GM21619 (cell line): ENCODE measurements around the gene CEBPZOS.
"Not testable (repeated sequence)": the region's sequence is repeated elsewhere in the genome, so short reads cannot be mapped to it uniquely, and the experiment has no call there.

Experiments used
- ATAC-seq: cut with Tn5 transposase; IDR thresholded peaks from one replicate; pipeline ENCODE4 v1.9.1; 2021; ENCODE audit not compliant: unreplicated experiment

The CEBPZOS gene

DNA sequence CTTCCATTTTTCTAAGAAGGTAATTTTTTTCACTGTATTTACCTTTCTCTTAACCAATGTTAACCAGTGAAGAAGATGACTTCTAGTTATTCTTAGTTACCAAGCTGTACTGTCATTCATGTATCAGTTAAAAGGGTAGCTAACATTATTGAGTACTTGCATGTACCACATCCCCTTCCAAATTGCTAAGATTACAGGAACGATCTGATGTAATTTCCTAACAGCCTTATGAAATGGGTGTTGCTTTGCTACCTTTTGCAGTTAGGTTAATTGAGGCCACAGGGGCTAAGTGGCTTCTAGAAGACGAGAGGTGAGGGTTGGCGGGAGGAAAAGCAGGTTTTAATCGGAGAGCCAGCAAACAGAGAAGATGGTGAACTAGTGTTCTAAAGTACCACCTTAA, 6.0 kb upstream of the CEBPZOS start:
- ATAC-seq = no peak

DNA sequence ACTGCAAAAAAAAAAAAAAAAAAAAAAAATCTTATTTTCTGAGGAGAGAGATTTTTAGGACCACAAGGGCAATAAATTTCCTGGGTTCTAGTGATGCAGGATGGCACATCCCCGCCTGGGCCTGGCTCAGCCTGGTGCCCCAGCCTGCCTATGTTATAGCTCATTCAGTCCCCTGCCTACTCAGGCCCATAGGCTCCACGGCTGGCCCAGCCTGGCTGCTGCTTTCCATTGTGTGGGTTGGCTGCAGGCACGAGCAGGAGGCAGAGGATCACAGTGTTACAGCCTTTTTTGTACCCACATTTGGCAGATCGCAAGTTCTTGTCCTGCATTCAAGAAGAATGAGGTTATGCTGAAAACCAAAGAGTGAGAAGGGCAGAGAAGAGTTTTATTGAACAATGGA, 5.0 kb upstream of the CEBPZOS start:
- no peak for ATAC-seq

DNA sequence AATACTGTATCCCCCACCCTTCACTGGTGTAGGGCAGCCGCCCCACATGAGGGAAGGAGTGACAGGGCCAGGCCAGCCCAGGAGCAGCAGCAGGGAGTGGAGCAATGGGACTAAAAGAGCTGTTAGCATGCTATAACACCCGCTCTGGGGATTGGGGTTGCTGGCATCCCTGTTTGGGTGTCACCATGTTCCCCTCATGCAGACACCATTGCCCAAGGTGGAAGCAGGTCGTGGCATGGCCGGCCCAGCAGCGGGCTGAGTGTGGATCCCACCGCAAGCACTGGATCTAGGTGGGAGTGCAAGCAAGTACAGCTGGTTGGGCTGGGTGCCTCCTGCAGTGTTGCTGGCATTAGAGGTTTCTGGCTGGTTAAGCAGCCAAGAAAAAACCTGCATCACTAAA, 4.5 kb upstream of the CEBPZOS start:
- no peak for ATAC-seq

DNA sequence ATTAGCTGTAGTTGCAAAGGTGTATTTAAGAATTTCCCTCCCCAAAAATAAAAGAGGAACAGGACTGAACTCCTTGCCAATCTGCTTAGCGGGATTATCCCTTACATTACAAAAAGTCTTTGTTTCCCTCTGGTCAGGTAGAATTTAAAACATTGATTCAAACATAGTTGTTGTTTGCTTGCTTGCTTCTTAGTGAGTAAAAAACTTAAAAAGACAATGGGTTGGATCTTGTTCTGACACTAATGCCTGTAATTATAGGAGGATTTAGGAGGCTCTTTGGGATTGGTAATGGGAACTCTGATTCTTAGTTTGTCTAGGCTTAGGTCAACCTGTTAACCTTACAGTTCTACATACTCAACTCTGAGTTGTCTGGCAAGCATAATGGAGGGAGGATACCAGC, 3.7 kb upstream of the CEBPZOS start:
- no peak for ATAC-seq

DNA sequence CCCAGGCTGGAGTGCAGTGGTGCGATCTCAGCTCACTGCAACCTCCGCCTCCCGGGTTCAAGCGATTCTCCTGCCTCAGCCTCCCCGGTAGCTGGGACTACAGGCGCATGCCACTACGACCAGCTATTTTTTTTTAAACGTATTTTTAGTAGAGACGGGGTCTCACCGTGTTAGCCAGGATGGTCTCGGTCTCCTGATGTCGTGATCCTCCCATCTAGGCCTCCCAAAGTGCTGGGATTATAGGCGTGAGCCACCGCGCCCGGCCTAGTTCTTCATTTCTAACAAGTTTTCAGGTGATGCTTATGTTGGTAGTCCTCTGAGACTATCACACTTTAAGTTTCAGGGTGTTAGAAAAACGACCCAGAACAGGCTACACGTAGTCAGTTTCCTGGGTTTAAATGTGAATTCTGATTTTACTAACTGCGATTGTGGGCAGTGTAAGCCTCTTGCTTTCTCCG, 405 bp upstream of the CEBPZOS start:
- ATAC-seq = not testable (repeated sequence)

DNA sequence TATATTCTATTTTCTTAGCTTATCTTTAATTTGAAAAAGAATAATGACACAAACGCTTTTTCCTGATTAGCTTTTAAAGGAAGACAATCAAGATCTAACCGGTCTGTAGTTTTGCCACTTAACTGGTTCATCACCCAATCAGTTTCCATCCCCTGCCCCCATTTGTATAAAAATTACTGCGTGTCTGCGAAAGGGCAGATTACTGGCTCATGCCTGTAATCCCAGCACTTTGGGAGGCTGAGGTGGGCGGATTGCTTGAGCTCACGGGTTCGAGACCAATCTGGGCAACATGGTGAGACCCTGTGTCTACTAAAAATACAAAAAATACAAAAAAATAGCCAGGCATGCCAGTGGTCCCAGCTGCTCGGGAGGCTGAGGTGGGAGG, 2.4 kb downstream of the CEBPZOS start:
- ATAC-seq = no peak

DNA sequence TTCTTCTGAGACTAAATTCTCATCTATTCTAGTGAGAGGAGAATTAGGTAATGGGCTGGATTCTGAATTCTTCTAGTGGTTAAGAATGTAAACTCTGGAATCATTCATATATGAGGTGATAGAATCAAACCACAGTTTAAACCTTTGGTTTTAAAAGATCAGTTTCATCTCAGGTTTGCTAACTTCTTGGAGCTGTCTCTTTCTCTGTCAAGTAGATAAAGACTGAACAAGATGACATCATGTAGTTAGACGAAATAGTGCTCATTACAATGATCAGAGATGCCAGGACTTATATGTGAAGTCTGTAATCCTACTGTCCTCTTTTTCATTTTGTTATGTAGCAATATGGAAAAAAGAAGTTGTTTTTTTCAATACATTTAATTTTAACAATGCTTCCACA, 4.9 kb downstream of the CEBPZOS start:
- no peak for ATAC-seq

DNA sequence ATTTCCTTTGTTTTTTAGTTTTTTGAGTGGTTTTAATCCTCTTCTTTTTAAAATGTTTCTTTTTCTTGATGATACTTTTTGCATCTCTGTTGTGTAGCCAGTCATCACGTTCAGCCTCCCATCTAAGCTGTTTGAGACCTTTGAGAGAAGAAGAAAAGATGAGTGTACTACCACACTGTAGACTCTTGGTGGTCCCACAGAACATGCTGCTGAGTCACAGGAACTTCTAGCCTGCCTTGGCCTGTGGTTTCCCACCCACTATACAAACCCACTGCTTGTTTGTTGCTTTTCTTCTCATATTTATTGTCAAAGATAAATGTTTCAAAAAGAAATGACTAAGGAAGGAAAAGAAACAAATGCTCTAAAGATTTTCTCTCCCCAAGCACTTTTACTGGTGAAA, 5.5 kb downstream of the CEBPZOS start:
- no peak for ATAC-seq

DNA sequence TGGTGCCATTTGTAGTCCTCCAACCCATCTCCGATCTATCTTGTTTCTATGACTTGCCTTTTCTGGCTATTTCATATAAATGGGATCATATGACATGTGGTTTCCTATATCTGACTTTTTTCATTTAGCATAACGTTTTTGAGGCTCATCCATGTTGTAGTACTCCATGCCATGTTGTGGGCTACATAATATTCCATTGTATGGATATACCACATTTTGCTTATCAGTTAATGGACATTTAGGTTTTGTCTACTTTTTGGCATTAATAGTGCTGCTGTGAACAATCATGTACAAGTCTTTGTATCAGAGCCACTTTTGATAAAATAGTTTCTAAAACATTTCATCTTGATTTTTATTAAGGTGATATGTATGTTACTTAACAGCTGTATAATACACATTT, 7.4 kb downstream of the CEBPZOS start:
- no peak for ATAC-seq

DNA sequence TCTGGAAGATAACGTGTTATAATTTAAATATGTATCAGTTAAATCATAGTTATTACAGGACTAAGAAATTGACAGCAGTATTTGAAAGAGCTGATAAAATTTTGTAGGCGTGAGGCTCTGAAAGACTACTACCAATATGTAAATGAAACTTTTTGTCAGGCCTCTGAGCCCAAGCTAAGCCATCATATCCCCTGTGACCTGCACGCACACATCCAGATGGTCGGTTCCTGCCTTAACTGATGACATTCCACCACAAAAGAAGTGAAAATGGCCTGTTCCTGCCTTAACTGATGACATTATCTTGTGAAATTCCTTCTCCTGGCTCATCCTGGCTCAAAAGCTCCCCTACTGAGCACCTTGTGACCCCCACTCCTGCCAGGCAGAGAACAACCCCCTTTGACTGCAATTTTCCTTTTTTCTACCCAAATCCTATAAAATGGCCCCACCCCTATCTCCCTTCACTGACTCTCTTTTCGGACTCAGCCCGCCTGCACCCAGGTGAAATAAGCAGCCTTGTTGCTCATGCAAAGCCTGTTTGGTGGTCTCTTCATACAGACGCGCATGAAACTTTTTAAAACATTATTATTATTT, 8.9 kb downstream of the CEBPZOS start:
- ATAC-seq = not testable (repeated sequence)

DNA sequence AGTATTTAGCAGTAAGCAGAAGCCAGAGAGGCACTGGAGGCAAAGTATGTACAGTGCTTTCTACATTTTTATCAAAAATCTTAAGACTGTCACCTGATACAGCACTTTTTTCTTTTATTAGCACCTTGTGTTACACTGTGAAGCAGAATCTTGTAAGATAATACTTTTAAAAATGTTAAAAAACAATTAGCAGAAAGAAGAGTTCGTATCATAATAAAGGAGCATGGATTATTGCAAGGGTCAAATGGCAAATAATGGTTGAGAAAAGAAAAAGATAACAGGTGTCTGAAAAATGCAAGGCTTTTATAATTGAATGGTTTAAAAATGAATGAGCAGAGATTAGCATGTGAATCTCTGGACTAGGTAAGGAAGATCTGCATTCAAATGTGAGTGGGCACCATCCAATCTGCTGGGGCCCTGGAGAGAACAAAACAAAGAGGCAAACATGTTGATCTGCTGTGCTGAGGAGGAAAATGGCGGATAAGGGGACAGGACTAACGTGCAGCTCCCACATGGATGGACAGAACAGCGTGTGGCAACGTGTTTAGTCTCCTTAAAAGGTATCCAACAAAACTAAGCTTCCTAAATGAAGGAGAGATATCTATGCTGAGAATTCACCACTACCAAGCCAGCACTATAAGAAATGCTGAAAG, 9.5 kb downstream of the CEBPZOS start:
- no peak for ATAC-seq

DNA sequence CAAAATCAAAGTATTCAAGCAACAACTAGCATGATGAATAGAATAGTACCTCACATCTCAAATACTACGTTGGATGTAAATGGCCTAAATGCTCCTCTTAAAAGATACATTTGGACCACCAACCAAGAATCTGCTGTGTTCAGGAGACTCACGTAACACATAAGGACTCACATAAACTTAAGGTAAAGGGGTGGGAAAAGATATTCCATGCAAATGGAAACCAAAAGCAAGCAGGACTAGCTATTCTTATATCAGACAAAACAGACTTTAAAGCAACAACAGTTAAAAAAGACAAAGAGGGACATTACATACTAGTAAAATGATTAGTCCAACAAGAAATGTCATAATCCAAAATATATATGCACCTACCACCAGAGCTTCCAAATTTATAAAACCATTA, 10.5 kb downstream of the CEBPZOS start:
- ATAC-seq = not testable (repeated sequence)

DNA sequence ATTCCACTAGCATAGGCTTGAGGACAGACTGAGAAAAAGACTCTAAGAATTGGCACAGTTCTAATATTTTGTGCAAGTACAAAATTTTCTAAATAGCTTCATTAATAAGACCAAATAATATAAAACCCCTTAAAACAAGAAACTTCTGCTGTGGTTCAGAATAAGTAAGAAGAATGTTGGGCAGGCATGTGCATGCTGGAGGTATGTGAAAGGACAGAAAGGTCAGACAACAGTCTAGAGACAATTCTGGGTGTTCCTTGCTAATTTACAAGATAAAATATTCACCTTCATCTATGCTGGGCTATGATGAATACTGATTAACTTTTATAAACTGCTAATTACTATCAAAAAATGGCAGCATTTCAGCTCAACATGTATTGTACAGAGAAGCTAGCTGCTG, 14.9 kb downstream of the CEBPZOS start:
- ATAC-seq = no peak

DNA sequence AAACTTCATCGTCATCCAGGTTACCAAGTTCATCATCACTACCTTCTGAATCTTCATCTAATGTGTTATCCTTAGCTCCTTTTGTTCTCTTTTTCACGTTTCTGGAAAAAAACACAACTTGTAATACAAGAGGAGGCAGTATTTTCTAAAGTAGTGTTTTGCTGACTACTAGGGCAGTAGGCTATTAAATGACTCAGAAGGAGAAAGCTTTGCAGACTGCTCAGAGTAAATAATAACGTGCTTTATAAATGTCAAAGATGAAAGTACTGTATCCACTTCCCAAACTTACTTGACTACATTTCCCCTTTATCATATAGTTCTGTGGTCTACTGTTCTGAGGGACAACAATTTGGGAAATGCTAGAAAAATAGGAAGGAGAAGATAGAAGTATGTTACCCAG, 15.6 kb downstream of the CEBPZOS start:
- no peak for ATAC-seq

DNA sequence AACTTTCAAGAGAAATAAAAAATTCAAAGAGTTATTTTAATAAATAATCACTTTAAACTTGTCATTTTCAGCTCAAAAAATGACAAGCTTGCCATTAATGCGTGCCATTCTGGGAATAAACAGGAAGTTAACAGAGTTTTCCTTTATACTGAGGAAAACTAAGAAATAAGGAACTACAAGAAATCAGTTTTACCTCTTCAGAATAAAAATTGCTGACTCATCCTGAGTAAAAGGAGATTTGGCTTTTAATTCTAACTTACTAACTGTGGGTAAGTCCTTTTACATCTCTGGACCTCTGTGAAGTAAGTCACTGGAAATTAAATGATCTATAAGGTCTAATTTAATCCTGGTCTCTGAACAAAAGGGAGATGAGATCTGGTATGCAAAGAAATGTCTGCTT, 19.0 kb downstream of the CEBPZOS start:
- ATAC-seq = no peak

DNA sequence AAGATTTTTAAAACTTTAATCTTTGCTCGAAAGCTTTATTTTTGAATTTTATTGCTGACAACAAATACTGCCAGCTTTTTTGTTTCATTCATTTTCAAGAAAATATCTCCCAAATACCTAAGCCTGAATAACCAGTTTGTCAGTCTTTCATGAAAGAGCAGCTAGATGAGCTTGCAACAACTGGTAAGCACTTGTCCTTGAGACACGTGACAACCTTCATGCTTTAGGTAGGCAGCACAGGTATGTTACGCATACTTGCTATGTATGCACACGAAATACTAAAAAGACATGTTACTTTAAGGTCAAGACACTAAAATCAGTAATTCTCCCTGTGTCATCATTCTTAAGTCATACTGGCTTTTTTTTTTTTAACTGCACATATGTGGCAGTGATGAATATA, 22.8 kb downstream of the CEBPZOS start:
- ATAC-seq = no peak

DNA sequence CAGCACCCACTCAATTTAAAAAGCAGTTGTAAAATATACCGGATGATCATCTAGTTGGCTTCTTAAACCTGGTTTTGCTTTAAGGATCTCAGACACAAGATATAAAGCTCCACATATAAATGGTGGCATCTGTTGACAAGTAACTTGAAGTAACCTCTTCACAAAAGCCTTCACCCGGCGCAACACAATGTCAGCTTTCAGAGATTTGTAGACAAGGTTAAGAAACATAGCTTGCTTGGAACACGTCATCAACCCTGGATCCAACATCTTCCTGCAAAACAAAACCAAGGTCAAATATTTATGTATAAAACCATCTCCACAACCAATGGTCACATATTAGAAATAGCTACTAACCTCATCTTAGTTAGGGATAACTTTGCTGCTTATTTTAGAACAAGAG, 26.8 kb downstream of the CEBPZOS start:
- no peak for ATAC-seq

DNA sequence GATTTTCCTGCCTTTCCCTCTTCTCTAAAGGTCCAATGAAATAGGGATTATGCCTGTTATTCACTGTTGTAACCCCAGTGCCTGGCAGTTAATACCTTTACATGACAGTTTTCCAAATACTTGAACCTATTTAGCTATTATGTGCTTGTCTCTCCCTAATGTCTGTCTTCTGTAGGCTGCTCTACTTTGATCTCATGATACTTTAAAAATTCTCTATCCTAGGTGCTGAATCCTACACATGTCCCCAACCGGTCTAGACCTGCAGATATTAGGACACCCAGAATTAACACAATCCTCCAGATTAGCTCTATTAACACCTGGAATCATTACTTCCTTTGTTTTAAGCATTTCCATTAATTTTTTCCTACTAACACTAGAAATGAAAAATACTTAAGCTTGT, 27.8 kb downstream of the CEBPZOS start:
- no peak for ATAC-seq

DNA sequence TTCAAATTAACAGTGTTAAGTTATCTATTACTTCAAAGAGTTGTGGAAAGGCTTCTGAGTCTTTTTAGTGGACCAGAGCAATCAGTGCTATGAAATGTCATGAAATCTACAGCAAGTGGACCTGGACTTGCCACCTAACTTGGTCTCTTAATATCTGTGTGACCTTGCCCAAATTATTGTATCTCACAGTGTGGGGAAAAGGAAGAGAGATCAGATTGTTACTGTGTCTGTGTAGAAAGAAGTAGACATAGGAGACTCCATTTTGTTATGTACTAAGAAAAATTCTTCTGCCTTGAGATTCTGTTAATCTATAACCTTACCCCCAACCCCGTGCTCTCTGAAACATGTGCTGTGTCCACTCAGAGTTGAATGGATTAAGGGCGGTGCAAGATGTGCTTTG, 28.8 kb downstream of the CEBPZOS start:
- ATAC-seq = not testable (repeated sequence)

DNA sequence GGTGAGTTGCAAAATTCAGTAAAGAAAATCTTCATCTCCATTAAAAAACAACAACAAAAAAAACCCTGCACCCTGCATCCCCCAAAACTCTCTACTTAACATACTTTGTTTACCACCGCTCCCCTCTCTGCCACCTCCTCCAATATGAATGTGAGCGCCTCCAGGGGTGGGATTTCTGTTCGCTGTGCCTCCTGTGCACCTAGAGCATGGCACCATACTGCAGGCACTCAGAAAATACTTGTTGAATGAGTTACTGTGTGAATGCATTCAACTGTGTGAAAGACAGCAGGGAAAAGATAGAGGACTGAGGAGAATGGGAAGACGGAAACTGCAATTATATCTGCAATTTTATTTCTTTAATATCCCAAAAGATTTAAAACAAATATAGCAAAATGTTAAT, 30.6 kb downstream of the CEBPZOS start:
- ATAC-seq = no peak

DNA sequence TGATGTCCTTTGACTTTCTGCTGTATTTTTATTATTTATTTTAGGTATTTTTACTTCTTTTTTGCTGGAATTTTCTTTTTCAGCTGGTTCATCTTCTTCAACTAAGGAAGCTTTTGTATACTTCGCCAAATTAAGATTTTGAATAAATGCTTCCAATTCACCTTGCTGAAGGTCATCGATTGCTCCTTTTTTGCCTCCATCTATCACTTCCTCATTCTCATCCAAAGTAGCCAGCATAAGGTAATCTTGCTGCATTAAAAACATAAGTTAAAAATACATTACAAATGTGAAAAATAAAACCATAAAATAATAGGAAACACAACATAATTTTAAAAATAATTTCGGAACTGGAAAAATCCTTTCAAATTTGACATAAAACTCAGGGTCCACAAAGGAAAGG, 32.5 kb downstream of the CEBPZOS start:
- ATAC-seq = no peak

DNA sequence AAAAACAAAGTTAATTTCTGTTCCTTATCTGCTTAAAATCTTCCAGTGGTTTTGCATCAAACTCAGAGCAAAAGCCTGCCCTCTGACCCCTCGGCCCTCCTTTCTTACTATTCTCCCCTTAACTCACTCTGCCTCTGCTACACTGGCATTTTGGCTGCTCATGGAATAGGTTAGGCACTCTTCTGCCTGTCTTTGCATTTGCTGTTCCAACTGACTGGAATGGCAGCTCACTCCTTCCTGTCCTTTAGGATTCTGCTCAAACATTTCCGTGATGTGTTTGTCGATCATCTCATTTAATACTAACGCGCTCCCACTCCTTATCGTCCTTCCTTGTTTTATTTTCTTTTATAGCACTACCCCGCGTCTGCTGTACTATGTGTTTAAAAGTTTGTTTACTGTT, 34.3 kb downstream of the CEBPZOS start:
- ATAC-seq = no peak
